ENCODE results near the gene GNGT2. TPM values are rescaled to one million over a fixed set of nuclear protein-coding genes. Genes with fewer than 3 reads are reported as not detected.

Gene GNGT2
- total RNA-seq, 4 donors from 2014 or later: 1.5 to 4.2 (median 2.7) TPM

GRCh38 chr17:49209061-49209571 lies 1.3 kb downstream of the GNGT2 start:
- Histone ChIP-seq H3K4me1 (peaks cover 1 to 12% of the 10 kb centered on the region in 2 donors), H3K27me3 (no peaks in the 10 kb centered on the region), H3K36me3 (no peaks in the 10 kb centered on the region), H3K4me3 (replicated peaks in 1 of 3) (no peak overlapping the region), H3K27ac (peak overlapping the region in 1 of 3 donors; percentile 58), H3K9me3 (no peaks in the 10 kb centered on the region)
- DNase-seq: no peak
- TF ChIP-seq POLR2A (IDR thresholded peaks at IDR 0.05): no peak
- no peak for TF ChIP-seq CTCF (IDR thresholded peaks at IDR 0.05)
- intact Hi-C loops (cut with DNase I): no loop called here
- 79 to 80% methylated on average over 10 of the region's 10 CpGs for WGBS, 2 donors

GRCh38 chr17:49204516-49204915 lies 5.9 kb downstream of the GNGT2 start:
- intact Hi-C loops (cut with DNase I): no loop called here
- no peaks in the 10 kb centered on the region for H3K9me3 ChIP-seq
- WGBS, 2 donors: 97 to 98% methylated on average over 2 of the region's 2 CpGs

GRCh38 chr17:49203796-49204195 lies 6.6 kb downstream of the GNGT2 start:
- Histone ChIP-seq H3K9me3 (no peaks in the 10 kb centered on the region), H3K27ac (no peak overlapping the region), H3K27me3 (no peaks in the 10 kb centered on the region), H3K4me1 (peaks cover 0 to under 1% of the 10 kb centered on the region in 2 donors), H3K4me3 (replicated peaks in 1 of 3) (no peak overlapping the region), H3K36me3 (no peaks in the 10 kb centered on the region)
- WGBS, 2 donors: 79 to 87% methylated on average over 2 of the region's 2 CpGs
- no peak for DNase-seq
- intact Hi-C loops (cut with DNase I): no loop called here
- TF ChIP-seq CTCF (IDR thresholded peaks at IDR 0.05) (no peak), POLR2A (IDR thresholded peaks at IDR 0.05) (no peak)

More at GRCh38 chr17:49204516-49204915, 5.9 kb downstream of the GNGT2 start:
- H3K27me3 ChIP-seq: no peaks in the 10 kb centered on the region
- no peak overlapping the region for H3K4me3 ChIP-seq (replicated peaks in 1 of 3)
- no peaks in the 10 kb centered on the region for H3K36me3 ChIP-seq
- H3K27ac ChIP-seq: no peak overlapping the region
- no peak for TF ChIP-seq CTCF (IDR thresholded peaks at IDR 0.05)
- no peak for TF ChIP-seq POLR2A (IDR thresholded peaks at IDR 0.05)
- no peak for DNase-seq
- peaks cover 0 to 6% of the 10 kb centered on the region in 2 donors for H3K4me1 ChIP-seq

- WGBS, 2 donors: 80 to 81% methylated on average over 6 to 8 of the region's 8 CpGs
- peaks cover 3 to 13% of the 10 kb centered on the region in 2 donors for H3K4me1 ChIP-seq
- TF ChIP-seq POLR2A (IDR thresholded peaks at IDR 0.05): no peak
- TF ChIP-seq CTCF (IDR thresholded peaks at IDR 0.05): no peak
Observed at GRCh38 chr17:49201481-49201927, 8.9 kb downstream of the GNGT2 start.

GRCh38 chr17:49200423-49201083 lies 9.8 kb downstream of the GNGT2 start:
- intact Hi-C loops (cut with DNase I): no loop called here
- Histone ChIP-seq H3K4me3 (replicated peaks in 1 of 3) (no peak overlapping the region), H3K4me1 (peaks cover 3 to 13% of the 10 kb centered on the region in 2 donors), H3K27me3 (no peaks in the 10 kb centered on the region), H3K36me3 (no peaks in the 10 kb centered on the region), H3K9me3 (no peaks in the 10 kb centered on the region), H3K27ac (no peak overlapping the region)
- 90 to 92% methylated on average over 13 of the region's 13 CpGs for WGBS, 2 donors
- DNase-seq: no peak
- TF ChIP-seq CTCF (IDR thresholded peaks at IDR 0.05) (no peak), POLR2A (IDR thresholded peaks at IDR 0.05) (no peak)

More at GRCh38 chr17:49201481-49201927, 8.9 kb downstream of the GNGT2 start:
- intact Hi-C loops (cut with DNase I): no loop called here
- DNase-seq: no peak
- H3K36me3 ChIP-seq: no peaks in the 10 kb centered on the region
- H3K4me3 ChIP-seq (replicated peaks in 1 of 3): no peak overlapping the region
- H3K27me3 ChIP-seq: no peaks in the 10 kb centered on the region
- no peaks in the 10 kb centered on the region for H3K9me3 ChIP-seq
- no peak overlapping the region for H3K27ac ChIP-seq
